Lower lobe of right lung (tissue), 2 donors: ENCODE data around the gene ATAD3C. TPM values are rescaled to one million over a fixed set of nuclear protein-coding genes. Genes with fewer than 3 reads are reported as not detected.

Experiments used
- ATAC-seq, 2 donors: fragments of 200-7000 bp; cut with Tn5 transposase; one replicate each; pipeline ENCODE4 v1.9.1; 2020 to 2022; ENCODE audit warnings: mild to moderate bottlenecking in 2 of 2, moderate library complexity in 2 of 2
- DNase-seq: peaks from one replicate; pipeline ENCODE4 v3.0.0-alpha.2; 2020
- H3K27ac ChIP-seq: fragments of 200-600 bp; one replicate; pipeline ENCODE4 v1.8.0; 2022
- H3K27me3 ChIP-seq: fragments of 200-600 bp; one replicate; pipeline ENCODE4 v1.8.0; 2022; ENCODE audit warnings: low read depth
- H3K36me3 ChIP-seq: fragments of 200-600 bp; one replicate; pipeline ENCODE4 v1.8.0; 2022; ENCODE audit warnings: mild to moderate bottlenecking
- H3K4me1 ChIP-seq: fragments of 200-600 bp; one replicate; pipeline ENCODE4 v1.8.0; 2022
- H3K4me3 ChIP-seq: fragments of 200-600 bp; one replicate; pipeline ENCODE4 v1.8.0; 2022; ENCODE audit warnings: mild to moderate bottlenecking
- H3K9me3 ChIP-seq: fragments of 200-600 bp; one replicate; pipeline ENCODE4 v1.8.0; 2022
- CTCF ChIP-seq: fragments of 200-600 bp; IDR thresholded peaks from one replicate; pipeline ENCODE4 v1.8.0; 2022; ENCODE audit warnings: antibody characterized with exemption, mild to moderate bottlenecking
- intact Hi-C: fragments of 100-400 bp; cut with DNase I; formaldehyde crosslinking; loops from one replicate; pipeline ENCODE4 v1.11.0; 2022
- total RNA-seq: library from RNA; stranded (reverse); fragmentation: NEBNext Ultra II Directional; extraction: Animal tissue kit (Norgen Biotek cat#: 25700); gene quantifications from one replicate; pipeline ENCODE4 v1.2.1, GENCODE V29; 2021
- donor health status: DM: no; HTN: yes; CAD: no; lungs with severe emphysema.

Gene ATAD3C
- total RNA-seq, 1 donor from 2014 or later: 7.8 TPM

DNA sequence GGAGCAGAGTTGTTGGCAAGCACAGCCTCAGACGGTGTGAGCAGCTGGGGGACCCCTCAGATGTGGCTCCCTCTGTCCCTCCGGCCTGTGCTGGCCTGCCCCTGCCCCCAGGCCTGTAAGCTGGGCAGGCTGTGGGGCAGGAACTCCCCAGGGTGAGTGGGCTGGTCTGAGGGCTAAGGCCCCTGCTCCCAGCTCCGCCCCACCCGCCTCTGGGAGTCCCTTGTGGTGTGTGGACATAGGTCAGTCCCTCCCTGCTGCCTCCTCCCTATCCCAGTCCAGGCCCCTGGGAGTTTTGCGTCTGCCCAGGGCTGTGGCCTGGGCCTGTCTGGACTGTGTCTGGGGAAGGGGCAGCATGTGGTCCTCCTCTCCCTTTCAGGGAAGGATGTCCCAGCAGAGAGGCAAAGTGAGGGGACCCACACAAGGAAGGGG is 17.6 kb upstream of the ATAD3C start:
- intact Hi-C loops: no loop called here
- TF ChIP-seq CTCF: no peak
- ATAC-seq (peak; percentile 49 to 60), DNase-seq (peak; percentile 84)
- Histone ChIP-seq H3K9me3 (no peaks in the 10 kb centered on the region), H3K4me1 (peaks cover 75% of the 10 kb centered on the region), H3K27me3 (peaks cover 16% of the 10 kb centered on the region), H3K36me3 (no peaks in the 10 kb centered on the region), H3K4me3 (peak overlapping the region; percentile 2), H3K27ac (peak overlapping the region; percentile 89)

DNA sequence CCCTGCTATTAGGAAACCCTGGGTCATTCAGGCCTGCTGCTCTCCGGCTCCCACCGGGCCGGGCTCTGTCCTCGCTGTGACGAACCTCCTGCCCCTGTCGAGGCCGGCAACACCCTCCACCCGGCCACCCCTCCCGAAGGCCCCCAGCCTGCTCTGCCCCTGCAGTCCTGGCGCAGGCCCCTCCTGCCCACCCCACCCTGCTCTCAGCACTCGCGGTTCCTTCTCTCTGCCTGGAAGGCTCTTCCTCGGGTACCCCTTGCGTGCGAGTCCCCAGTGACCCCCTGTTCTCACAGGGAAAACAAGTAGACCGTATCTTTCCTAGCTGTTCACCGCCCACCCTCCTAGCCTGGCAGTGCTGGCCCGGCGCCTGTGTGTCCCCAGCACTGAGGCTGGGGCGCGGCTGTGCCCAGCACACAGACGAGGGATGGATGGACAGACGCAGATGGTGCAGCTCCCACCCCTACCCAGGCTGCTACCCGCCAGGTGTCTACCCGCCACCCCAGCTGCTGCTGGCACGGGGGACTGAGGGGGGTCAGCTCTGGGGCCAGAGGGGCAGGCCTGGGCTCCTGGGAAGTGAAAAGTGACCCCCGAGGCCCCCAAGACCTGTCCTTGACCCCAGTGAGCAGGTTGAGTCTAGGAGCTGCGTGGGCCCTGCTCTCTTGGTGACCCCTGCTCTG is 17.1 kb upstream of the ATAD3C start:
- Histone ChIP-seq H3K27ac (peak overlapping the region; percentile 89), H3K4me3 (peak overlapping the region; percentile 9), H3K36me3 (no peaks in the 10 kb centered on the region), H3K27me3 (peaks cover 16% of the 10 kb centered on the region), H3K4me1 (peaks cover 80% of the 10 kb centered on the region), H3K9me3 (no peaks in the 10 kb centered on the region)
- DNase-seq: no peak
- intact Hi-C loops: no loop called here
- ATAC-seq: no peak
- TF ChIP-seq CTCF: no peak

DNA sequence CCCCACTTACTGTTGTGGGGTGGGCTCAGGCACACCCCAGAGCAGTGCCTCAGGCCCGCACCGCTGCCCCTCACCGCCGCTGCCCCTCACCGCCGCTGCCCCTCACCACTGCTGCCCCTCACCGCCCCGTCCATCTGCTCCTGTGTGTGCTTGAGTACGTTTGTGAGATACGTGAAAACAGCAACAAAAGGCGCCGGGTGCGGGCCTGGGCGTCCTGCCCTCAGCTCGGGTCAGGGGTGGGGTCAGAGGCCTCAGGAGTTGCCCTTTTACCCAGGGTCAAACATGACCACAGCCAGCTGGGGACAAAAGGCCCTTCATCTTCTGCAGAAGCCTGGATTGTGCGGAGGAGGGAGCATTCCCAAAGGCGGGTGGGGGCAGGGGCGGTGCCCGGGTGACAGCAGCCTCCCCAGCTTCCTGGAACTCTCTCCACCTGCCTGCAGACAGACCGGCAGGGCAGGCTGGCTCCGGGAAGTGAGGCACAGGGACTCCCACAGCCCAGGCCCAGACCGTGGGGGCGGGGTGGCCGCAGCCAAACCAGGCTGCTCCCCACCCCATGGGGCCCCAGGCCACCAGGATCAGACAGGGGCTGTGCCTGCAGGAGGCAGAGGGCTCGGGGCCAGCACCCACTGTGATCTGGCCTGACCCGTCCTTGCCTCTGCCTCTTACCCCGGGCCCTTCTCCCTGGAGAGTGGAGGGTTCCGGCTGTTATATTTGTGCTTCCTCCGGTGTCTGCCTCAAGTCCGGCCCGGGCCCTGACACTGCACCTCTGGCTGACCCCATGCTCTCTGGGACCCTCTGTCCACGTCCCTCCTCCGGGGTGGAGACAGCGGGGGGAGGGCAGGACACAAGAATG is 16.3 kb upstream of the ATAD3C start:
- peak overlapping the region; percentile 89 for H3K27ac ChIP-seq
- no peak for TF ChIP-seq CTCF
- ATAC-seq: peak; percentile 78 to 79
- DNase-seq: peak; percentile 94
- H3K4me1 ChIP-seq: peaks cover 88% of the 10 kb centered on the region
- no peaks in the 10 kb centered on the region for H3K36me3 ChIP-seq
- intact Hi-C loops: no loop called here
- peaks cover 16% of the 10 kb centered on the region for H3K27me3 ChIP-seq
- no peaks in the 10 kb centered on the region for H3K9me3 ChIP-seq
- H3K4me3 ChIP-seq: peak overlapping the region; percentile 28

GRCh38 chr1:1433804-1434130 is 15.7 kb upstream of the ATAD3C start:
- no peaks in the 10 kb centered on the region for H3K9me3 ChIP-seq
- ATAC-seq: peak; percentile 4 to 51
- intact Hi-C loops: no loop called here
- H3K27me3 ChIP-seq: peaks cover 16% of the 10 kb centered on the region
- peak overlapping the region; percentile 28 for H3K4me3 ChIP-seq
- no peak for TF ChIP-seq CTCF
- H3K36me3 ChIP-seq: no peaks in the 10 kb centered on the region
- peaks cover 93% of the 10 kb centered on the region for H3K4me1 ChIP-seq
- DNase-seq: no peak
- H3K27ac ChIP-seq: peak overlapping the region; percentile 89

- peaks cover 89% of the 10 kb centered on the region for H3K4me1 ChIP-seq
- TF ChIP-seq CTCF: no peak
- H3K27ac ChIP-seq: peak overlapping the region; percentile 89
- no peaks in the 10 kb centered on the region for H3K36me3 ChIP-seq
- no peaks in the 10 kb centered on the region for H3K9me3 ChIP-seq
- H3K4me3 ChIP-seq: peak overlapping the region; percentile 28
- ATAC-seq (peak; percentile 16 to 28), DNase-seq (peak; percentile 72)
- intact Hi-C loops: no loop called here
- peaks cover 16% of the 10 kb centered on the region for H3K27me3 ChIP-seq
These were observed 15.2 kb upstream of the ATAD3C start for GRCh38 chr1:1434131-1434823.
